GM18499 (cell line): ENCODE measurements around the gene RBPJ.
"Not testable (repeated sequence)": the region's sequence is repeated elsewhere in the genome, so short reads cannot be mapped to it uniquely, and the experiment has no call there.

ENCODE experiments used
- ATAC-seq: cut with Tn5 transposase; IDR thresholded peaks from one replicate; pipeline ENCODE4 v1.9.1; 2021; ENCODE audit warnings: moderate number of reproducible peaks; ENCODE audit not compliant: insufficient read depth, unreplicated experiment

Gene RBPJ

GRCh38 chr4:26300314-26301307 is 20.2 kb upstream of the RBPJ start:
- no peak for ATAC-seq

- ATAC-seq = no peak
Measured at GRCh38 chr4:26302031-26302899, 18.5 kb upstream of the RBPJ start.

- no peak for ATAC-seq
Measured at GRCh38 chr4:26303008-26303407, 17.8 kb upstream of the RBPJ start.

GRCh38 chr4:26307037-26307800 is 13.6 kb upstream of the RBPJ start:
- no peak for ATAC-seq

- no peak for ATAC-seq
Measured at GRCh38 chr4:26308568-26308967, 12.2 kb upstream of the RBPJ start.

- ATAC-seq = no peak
Measured at GRCh38 chr4:26310264-26310663, 10.6 kb upstream of the RBPJ start.

- ATAC-seq = no peak
Measured at GRCh38 chr4:26311633-26312032, 9.2 kb upstream of the RBPJ start.

GRCh38 chr4:26315316-26315932 is 5.4 kb upstream of the RBPJ start:
- not testable (repeated sequence) for ATAC-seq

- no peak for ATAC-seq
Measured at GRCh38 chr4:26317766-26318165, 3.0 kb upstream of the RBPJ start.

- ATAC-seq = peak; percentile 46
Measured at GRCh38 chr4:26319467-26319948, 1.3 kb upstream of the RBPJ start.

GRCh38 chr4:26319949-26320537 is 771 bp upstream of the RBPJ start:
- peak; percentile 13 for ATAC-seq

- ATAC-seq = no peak
Measured at GRCh38 chr4:26321373-26322221, 783 bp downstream of the RBPJ start.

GRCh38 chr4:26322346-26322745 is 1.5 kb downstream of the RBPJ start:
- no peak for ATAC-seq

- no peak for ATAC-seq
Measured at GRCh38 chr4:26323821-26324220, 3.0 kb downstream of the RBPJ start.

GRCh38 chr4:26325191-26325590 is 4.4 kb downstream of the RBPJ start:
- no peak for ATAC-seq

GRCh38 chr4:26326791-26327190 is 6.0 kb downstream of the RBPJ start:
- no peak for ATAC-seq

- no peak for ATAC-seq
Measured at GRCh38 chr4:26330186-26330787, 9.5 kb downstream of the RBPJ start.

GRCh38 chr4:26330946-26331345 is 10.1 kb downstream of the RBPJ start:
- no peak for ATAC-seq
